Liver (tissue), 9 donors: ENCODE data around the gene PCED1B. TPM values are rescaled to one million over a fixed set of nuclear protein-coding genes. Genes with fewer than 3 reads are reported as not detected.

Source experiments
- DNase-seq: peaks from one replicate; pipeline ENCODE4 v3.0.0-alpha.2; 2017; ENCODE audit warnings: low spot score
- H3K27ac ChIP-seq, 2 donors: one replicate each; pipeline ENCODE4 v1.7.0; 2013; ENCODE audit warnings: inconsistent platforms in 2 of 2, low read length in 2 of 2, control low read depth in 1 of 2, low read depth in 1 of 2, mild to moderate bottlenecking in 1 of 2
- H3K27me3 ChIP-seq, 4 donors: one replicate each; pipeline versions ENCODE4 v1.6.1 to v1.7.0; 2013; ENCODE audit warnings: low read length in 3 of 4, inconsistent platforms in 1 of 4, mild to moderate bottlenecking in 1 of 4, moderate library complexity in 1 of 4; ENCODE audit not compliant: control insufficient read depth in 4 of 4, insufficient read depth in 4 of 4
- H3K36me3 ChIP-seq, 4 donors: one replicate each; pipeline versions ENCODE4 v1.6.1 to v1.7.0; 2013; ENCODE audit warnings: low read length in 3 of 4, mild to moderate bottlenecking in 3 of 4, low read depth in 1 of 4, moderate library complexity in 1 of 4; ENCODE audit not compliant: control insufficient read depth in 4 of 4, insufficient read depth in 3 of 4
- H3K4me1 ChIP-seq, 4 donors: one replicate each; pipeline versions ENCODE4 v1.6.1 to v1.7.0; 2013; ENCODE audit warnings: low read length in 3 of 4, mild to moderate bottlenecking in 3 of 4, moderate library complexity in 1 of 4; ENCODE audit not compliant: control insufficient read depth in 4 of 4, insufficient read depth in 4 of 4
- H3K4me3 ChIP-seq, 3 donors: one replicate each; pipeline versions ENCODE4 v1.6.1 to v1.7.0; 2013; ENCODE audit warnings: low read length in 3 of 3, control low read depth in 1 of 3, low read depth in 1 of 3, mild to moderate bottlenecking in 1 of 3
- H3K9ac ChIP-seq, 2 donors: one replicate each; pipeline ENCODE4 v1.7.0; 2013; ENCODE audit warnings: low read length in 2 of 2, mild to moderate bottlenecking in 2 of 2, moderate library complexity in 2 of 2, control low read depth in 1 of 2, low read depth in 1 of 2
- H3K9me3 ChIP-seq, 4 donors: one replicate each; pipeline versions ENCODE4 v1.6.1 to v1.7.0; 2013; ENCODE audit warnings: low read length in 3 of 4; ENCODE audit not compliant: control insufficient read depth in 4 of 4
- ATF3 ChIP-seq: IDR thresholded peaks from 2 replicates; pipeline ENCODE4 v1.6.1; 2016; ENCODE audit warnings: antibody characterized with exemption
- CTCF ChIP-seq: fragments of 150-350 bp; IDR thresholded peaks from 2 replicates; pipeline ENCODE4 v1.5.1; 2017; ENCODE audit warnings: improper control_type of control experiment, low read depth, low read length; ENCODE audit not compliant: missing input control
- EGR1 ChIP-seq, 2 donors: IDR thresholded peaks; 2 replicates each; pipeline ENCODE4 v1.6.1; 2016 to 2018; ENCODE audit warnings: antibody characterized with exemption in 2 of 2, low read depth in 2 of 2
- FOXA1 ChIP-seq: IDR thresholded peaks from 2 replicates; pipeline ENCODE4 v1.6.1; 2016; ENCODE audit warnings: antibody characterized with exemption
- FOXA2 ChIP-seq: IDR thresholded peaks from 2 replicates; pipeline ENCODE4 v1.6.1; 2016; ENCODE audit warnings: antibody characterized with exemption
- GABPA ChIP-seq, 2 donors: IDR thresholded peaks in 1 of 2; conservative IDR thresholded peaks in 1 of 2; 2 replicates each; pipeline ENCODE4 v1.6.1; 2016; ENCODE audit warnings: antibody characterized with exemption in 2 of 2, mild to moderate bottlenecking in 1 of 2, moderate library complexity in 1 of 2
- HNF4A ChIP-seq, 2 donors: conservative IDR thresholded peaks; 2 replicates each; pipeline ENCODE4 v1.6.1; 2016; ENCODE audit warnings: antibody characterized with exemption in 2 of 2, mild to moderate bottlenecking in 2 of 2
- HNF4G ChIP-seq: IDR thresholded peaks from 2 replicates; pipeline ENCODE4 v1.6.1; 2016; ENCODE audit warnings: antibody characterized with exemption
- JUND ChIP-seq, 2 donors: IDR thresholded peaks; 2 replicates each; pipeline ENCODE4 v1.6.1; 2016; ENCODE audit warnings: antibody characterized with exemption in 2 of 2
- MAX ChIP-seq: IDR thresholded peaks from 2 replicates; pipeline ENCODE4 v1.6.1; 2016; ENCODE audit warnings: antibody characterized with exemption
- NR2F2 ChIP-seq: IDR thresholded peaks from 2 replicates; pipeline ENCODE4 v1.6.1; 2016; ENCODE audit warnings: antibody characterized with exemption
- RAD21 ChIP-seq, 2 donors: IDR thresholded peaks; 2 replicates each; pipeline ENCODE4 v1.6.1; 2016; ENCODE audit warnings: antibody characterized with exemption in 2 of 2, mild to moderate bottlenecking in 2 of 2
- REST ChIP-seq: IDR thresholded peaks from 2 replicates; pipeline ENCODE4 v1.6.1; 2016; ENCODE audit warnings: antibody characterized with exemption, mild to moderate bottlenecking
- RXRA ChIP-seq, 2 donors: IDR thresholded peaks; 2 replicates each; pipeline ENCODE4 v1.6.1; 2017 to 2018; ENCODE audit warnings: antibody characterized with exemption in 2 of 2, mild to moderate bottlenecking in 1 of 2
- TAF1 ChIP-seq: conservative IDR thresholded peaks from 2 replicates; pipeline ENCODE4 v1.6.1; 2016; ENCODE audit warnings: antibody characterized with exemption, mild to moderate bottlenecking
- YY1 ChIP-seq: IDR thresholded peaks from 2 replicates; pipeline ENCODE4 v1.6.1; 2016; ENCODE audit warnings: antibody characterized with exemption, mild to moderate bottlenecking
- ZBTB33 ChIP-seq: IDR thresholded peaks from 2 replicates; pipeline ENCODE4 v1.6.1; 2016; ENCODE audit warnings: antibody characterized with exemption
- WGBS: extraction: QIAGEN DNeasy Blood & Tissue Kit; methylation state at CpG from one replicate; pipeline ENCODE4 v1.1.7; 2013; 5-methylcytosine and 5-hydroxymethylcytosine counted together
- polyA plus RNA-seq, 2 donors: library from polyadenylated mRNA; stranded (reverse) in 1 of 2; unstranded in 1 of 2; fragments of 200-250 nt in 1 of 2; fragments of >200 nt in 1 of 2; fragmentation: Nextera tagmentation in 1 of 2; extraction: Ambion mirVana in 1 of 2; gene quantifications; one replicate each; pipeline versions ENCODE4 v1.2.1 to v1.2.3, GENCODE V29; 2013 to 2015
- total RNA-seq, 2 donors: library from RNA; depleted of rRNA; stranded (reverse); fragments of >200 nt; gene quantifications; one replicate each; pipeline ENCODE4 v1.2.3, GENCODE V29; 2014
- donor health status: healthy.
- donor health status: healthy.
- donor health status: healthy.
- donor health status: healthy.
- donor health status: healthy.

The PCED1B gene
- total and polyA plus RNA-seq, 4 donors: 0.51 to 1.8 (median 1.1) TPM

- Histone ChIP-seq H3K27me3 (no peaks in the 10 kb centered on the region), H3K9me3 (no peaks in the 10 kb centered on the region), H3K4me3 (no peak overlapping the region), H3K9ac (no peak overlapping the region), H3K36me3 (no peaks in the 10 kb centered on the region), H3K4me1 (peaks cover 0 to 6% (median under 1%) of the 10 kb centered on the region in 4 donors), H3K27ac (no peak overlapping the region)
- WGBS: 98% methylated on average over 2 of the region's 2 CpGs
- DNase-seq: no peak
- TF ChIP-seq REST: no peak
- TF ChIP-seq ZBTB33: no peak
- no peak for TF ChIP-seq JUND (IDR thresholded peaks at IDR 0.05)
- no peak for TF ChIP-seq MAX
- TF ChIP-seq RAD21 (IDR thresholded peaks at IDR 0.05): no peak
- TF ChIP-seq GABPA (IDR thresholded peaks at IDR 0.05 in 1 of 2, conservative IDR thresholded peaks at IDR 0.05 in 1 of 2): no peak
- TF ChIP-seq EGR1 (IDR thresholded peaks at IDR 0.05; ENCODE audit: low read depth in 2 of 2): no peak
- TF ChIP-seq TAF1: no peak
- TF ChIP-seq FOXA2: no peak
- no peak for TF ChIP-seq HNF4A (conservative IDR thresholded peaks at IDR 0.05)
- TF ChIP-seq FOXA1: no peak
- TF ChIP-seq NR2F2: no peak
- TF ChIP-seq ATF3: no peak
- TF ChIP-seq HNF4G: no peak
Observed at GRCh38 chr12:47100160-47100559, 20.7 kb downstream of the PCED1B start.

GRCh38 chr12:47102406-47102805 is 23.0 kb downstream of the PCED1B start:
- Histone ChIP-seq H3K9ac (no peak overlapping the region), H3K4me3 (no peak overlapping the region), H3K27ac (no peak overlapping the region), H3K27me3 (no peaks in the 10 kb centered on the region), H3K9me3 (no peaks in the 10 kb centered on the region), H3K36me3 (no peaks in the 10 kb centered on the region), H3K4me1 (peaks cover 0 to 6% (median under 1%) of the 10 kb centered on the region in 4 donors)
- no peak for DNase-seq
- WGBS: 93% methylated on average over 4 of the region's 4 CpGs
- TF ChIP-seq GABPA (IDR thresholded peaks at IDR 0.05 in 1 of 2, conservative IDR thresholded peaks at IDR 0.05 in 1 of 2) (no peak), ATF3 (no peak), TAF1 (no peak), RXRA (IDR thresholded peaks at IDR 0.05) (no peak), REST (no peak), JUND (IDR thresholded peaks at IDR 0.05) (no peak), NR2F2 (no peak), RAD21 (IDR thresholded peaks at IDR 0.05) (no peak), CTCF (no peak), HNF4A (conservative IDR thresholded peaks at IDR 0.05) (no peak), MAX (no peak), EGR1 (IDR thresholded peaks at IDR 0.05; ENCODE audit: low read depth in 2 of 2) (no peak), ZBTB33 (no peak), YY1 (no peak)
